GM19467 (cell line): ENCODE results near the gene KYNU.
"Not testable (repeated sequence)": the region's sequence is repeated elsewhere in the genome, so short reads cannot be mapped to it uniquely, and the experiment has no call there.

Source experiments
- ATAC-seq: cut with Tn5 transposase; IDR thresholded peaks from one replicate; pipeline ENCODE4 v1.9.1; 2021; ENCODE audit warnings: mild to moderate bottlenecking, moderate library complexity; ENCODE audit not compliant: unreplicated experiment

The KYNU gene

GRCh38 chr2:142997231-142997630 is 119.8 kb downstream of the KYNU start:
- no peak for ATAC-seq

DNA sequence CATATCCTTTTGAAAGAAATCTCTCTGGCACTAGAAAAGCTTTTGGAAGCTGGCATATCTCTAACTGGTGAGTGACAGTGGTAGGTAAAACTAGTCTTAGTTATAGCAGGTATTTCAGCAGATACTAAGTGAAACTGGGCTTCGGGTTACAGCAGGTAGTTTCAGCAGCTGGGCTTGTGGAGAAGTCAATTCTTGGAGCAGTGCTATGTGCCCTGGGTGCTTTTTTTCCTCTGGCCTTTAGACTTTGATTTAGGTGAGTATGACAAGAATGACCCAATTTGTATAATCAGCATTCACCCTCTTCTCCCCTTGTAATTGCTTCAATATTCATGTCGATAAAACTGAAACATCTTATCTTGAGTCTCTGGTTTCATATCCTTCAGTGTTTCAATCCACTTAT is 123.1 kb downstream of the KYNU start:
- ATAC-seq, result no peak

DNA sequence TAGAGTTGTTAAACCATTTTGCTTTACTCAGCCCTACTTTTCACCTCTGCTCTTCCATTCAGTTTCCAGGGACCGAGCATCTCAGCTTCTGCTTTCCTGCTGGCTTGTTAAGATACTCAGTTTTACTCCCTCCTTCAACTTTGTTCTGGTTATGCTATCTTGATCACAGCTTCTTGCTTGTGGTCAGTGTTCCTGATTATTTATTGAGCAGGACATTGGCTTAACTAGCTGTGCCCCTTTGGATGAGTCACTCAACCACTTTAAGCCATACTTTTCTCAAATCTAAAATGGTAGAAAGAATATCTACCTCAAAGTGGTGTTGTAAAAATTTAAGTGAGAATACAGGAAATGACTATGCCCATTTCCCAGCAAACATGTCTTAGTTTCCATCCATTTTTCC is 124.0 kb downstream of the KYNU start:
- no peak for ATAC-seq

- no peak for ATAC-seq
Observed at GRCh38 chr2:143015656-143016055, 138.2 kb downstream of the KYNU start.

GRCh38 chr2:143026411-143027054 is 149.1 kb downstream of the KYNU start:
- no peak for ATAC-seq

DNA sequence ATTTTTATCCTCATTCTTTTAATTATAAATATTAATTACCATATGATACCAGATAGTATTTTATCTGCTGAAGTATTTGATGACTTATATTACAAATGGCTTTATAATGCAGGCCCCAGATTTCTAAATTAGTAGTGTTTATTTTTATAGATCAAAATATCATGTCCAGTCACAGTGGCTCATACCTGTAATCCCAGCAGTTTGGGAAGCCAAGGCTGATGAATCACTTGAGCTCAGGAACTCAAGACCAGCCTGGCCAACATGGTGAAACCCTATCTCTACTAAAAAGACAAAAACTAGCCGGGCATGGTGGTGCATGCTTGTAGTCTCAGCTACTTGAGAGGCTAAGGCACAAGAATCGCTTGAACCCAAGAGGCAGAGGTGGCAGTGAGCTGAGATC is 151.7 kb downstream of the KYNU start:
- ATAC-seq, result no peak

GRCh38 chr2:143030127-143030526 is 152.7 kb downstream of the KYNU start:
- no peak for ATAC-seq

GRCh38 chr2:143034292-143035074 is 157.0 kb downstream of the KYNU start:
- peak; percentile 87 for ATAC-seq

GRCh38 chr2:143051465-143051864 is 174.0 kb downstream of the KYNU start:
- ATAC-seq, result no peak

DNA sequence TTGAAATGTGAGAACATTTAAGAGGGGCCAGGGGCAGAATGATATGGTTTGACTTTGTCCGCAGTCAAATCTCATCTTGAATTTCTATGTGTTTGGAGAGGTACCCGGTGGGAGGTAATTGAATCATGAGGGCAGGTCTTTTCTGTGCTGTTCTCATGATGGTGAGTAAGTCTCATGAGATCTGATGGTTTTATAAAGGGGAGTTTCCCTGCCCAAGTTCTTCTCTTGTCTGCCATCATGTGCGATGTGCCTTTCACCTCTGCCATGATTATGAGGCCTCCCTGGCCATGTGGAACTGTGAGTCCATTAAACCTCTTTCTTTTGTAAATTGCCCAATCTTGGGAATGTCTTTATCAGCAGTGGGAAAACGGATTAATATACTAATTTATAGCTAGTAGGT is 176.0 kb downstream of the KYNU start:
- not testable (repeated sequence) for ATAC-seq

- no peak for ATAC-seq
Observed at GRCh38 chr2:143056550-143056949, 179.1 kb downstream of the KYNU start.

DNA sequence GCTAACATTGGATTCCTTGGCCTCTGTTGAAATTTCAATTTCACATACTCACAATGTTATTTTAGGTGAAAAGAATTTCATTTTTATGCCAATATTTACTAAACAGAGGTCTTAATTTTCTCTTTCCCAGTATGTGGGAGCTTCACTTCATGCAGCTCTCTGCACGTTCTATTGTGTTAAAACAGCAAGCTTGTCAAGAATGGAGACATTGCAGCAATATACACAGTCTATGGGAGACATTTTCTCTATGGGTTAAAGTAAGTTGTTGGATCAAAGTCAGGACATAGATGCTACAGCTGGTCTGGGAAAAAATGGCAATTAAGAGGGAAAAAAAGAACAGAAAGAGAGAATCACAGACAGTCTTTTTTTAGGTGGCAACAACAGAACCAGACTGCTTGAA is 181.4 kb downstream of the KYNU start:
- no peak for ATAC-seq

DNA sequence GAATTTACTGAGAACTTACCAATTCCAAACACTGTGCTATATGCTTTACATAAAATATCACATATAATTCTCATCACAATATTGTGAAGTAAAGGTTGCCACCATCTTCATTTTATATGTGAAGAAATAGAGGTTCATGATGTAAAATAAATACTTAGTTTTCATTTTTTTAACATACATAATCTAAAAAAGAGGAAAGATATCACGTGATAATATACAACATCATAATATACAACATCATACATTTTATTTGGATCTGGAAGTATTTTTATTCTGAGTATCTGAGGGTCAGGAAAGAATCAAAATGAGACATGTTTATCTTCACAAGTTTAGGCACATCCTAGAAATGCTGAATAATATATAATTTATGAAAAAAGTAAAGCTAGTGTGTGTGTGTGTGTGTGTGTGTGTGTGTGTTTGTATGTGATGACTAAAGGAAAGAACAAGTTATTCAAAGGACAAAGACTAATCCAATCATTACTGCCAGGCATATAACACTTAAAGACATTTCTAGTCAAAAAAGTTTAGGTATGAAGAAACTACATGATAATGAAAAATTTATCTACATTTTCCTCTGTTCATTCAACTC is 186.2 kb downstream of the KYNU start:
- ATAC-seq, result no peak

GRCh38 chr2:143068094-143068493 is 190.6 kb downstream of the KYNU start:
- no peak for ATAC-seq

- no peak for ATAC-seq
Observed at GRCh38 chr2:143068509-143068908, 191.0 kb downstream of the KYNU start.

DNA sequence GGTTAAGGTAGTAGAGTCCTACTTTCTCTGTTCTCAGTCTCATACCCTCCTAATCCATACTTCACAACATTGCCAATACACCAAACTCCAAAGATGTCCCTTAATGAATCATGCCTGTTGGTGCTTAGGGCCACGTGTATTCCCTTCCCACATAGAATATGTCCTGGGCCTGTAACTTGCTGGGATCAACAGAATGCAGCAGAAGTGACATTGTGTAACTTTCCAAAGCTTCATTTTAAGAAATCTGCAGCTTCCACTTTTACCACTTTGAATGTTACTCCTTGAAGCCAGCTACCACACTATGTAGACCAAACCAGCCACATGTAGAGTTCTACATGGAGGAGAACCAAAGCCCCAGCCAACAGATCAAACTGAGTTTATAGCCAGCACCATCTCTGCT is 193.2 kb downstream of the KYNU start:
- ATAC-seq, result no peak

DNA sequence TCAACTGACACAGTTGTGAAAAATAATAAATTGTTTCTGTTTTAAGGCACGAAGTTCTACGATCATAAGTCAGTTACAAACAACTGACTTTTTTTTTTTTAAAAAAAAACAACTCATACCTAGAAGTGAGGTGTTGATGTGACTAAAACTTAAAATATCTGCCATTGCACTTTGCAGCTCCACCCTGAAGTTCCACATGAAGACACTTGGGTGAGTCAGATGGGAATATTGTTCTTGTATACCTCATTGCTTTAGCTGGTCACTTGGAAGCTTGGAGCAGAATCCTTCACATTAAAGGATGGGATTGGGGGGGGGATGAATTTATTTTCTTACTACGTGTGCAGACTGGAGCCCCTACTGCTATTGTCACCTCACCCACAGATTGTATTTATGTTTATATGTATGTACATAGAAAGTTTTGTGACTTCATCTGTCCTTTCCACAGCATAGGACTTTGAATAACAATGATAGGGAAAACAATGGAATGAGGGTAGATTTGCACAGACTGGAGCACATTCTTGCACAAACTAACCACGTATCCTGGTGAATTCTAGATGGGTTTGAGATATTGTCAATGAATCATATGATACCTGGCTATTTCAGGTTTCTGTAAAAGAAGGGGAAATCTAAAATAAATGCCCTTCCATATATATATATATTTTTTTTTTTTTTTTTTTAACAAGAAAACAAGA is 193.9 kb downstream of the KYNU start:
- ATAC-seq, result no peak

DNA sequence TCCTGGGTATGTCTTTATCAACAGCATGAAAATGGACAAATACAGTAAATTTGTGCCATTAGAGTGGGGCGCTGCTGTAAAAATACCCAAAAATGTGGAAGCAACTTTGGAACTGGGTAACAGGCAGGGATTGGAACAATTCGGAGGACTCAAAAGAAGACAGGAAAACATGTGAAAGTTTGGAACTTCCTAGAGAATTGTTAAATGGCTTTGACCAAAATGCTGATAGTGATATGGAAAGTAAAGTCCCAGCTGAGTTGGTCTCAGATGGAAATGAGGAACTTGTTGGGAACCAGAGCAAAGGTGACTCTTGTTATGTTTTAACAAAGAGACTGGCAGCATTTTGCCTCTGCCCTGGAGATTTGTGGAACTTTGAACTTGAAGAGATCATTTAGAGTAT is 197.4 kb downstream of the KYNU start:
- ATAC-seq, result not testable (repeated sequence)

GRCh38 chr2:143075711-143076110 is 198.2 kb downstream of the KYNU start:
- ATAC-seq, result no peak

GRCh38 chr2:143078104-143078503 is 200.6 kb downstream of the KYNU start:
- ATAC-seq, result no peak

GRCh38 chr2:143081616-143082015 is 204.2 kb downstream of the KYNU start:
- ATAC-seq, result no peak

DNA sequence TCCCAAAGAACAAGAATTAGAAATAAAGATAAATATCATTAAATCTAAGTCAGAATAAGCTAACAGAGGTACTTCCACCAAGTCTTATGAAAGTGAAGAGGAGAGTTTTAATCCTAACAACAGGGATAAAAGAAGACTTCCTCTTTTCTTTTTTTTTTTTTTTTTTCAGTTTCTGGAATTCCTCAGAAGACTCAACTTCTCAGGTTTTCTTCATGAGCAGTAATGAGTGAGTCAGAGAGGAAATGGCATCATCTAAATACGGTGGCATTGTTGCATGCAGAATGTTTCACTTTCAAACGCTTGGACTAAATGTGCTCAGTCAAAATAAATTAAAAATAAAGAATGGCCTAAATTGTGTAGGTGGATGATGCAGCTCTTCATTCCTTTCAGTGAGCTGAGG is 206.2 kb downstream of the KYNU start:
- no peak for ATAC-seq
